GM08714 (cell line): ENCODE results near the gene PLPPR5.
"Not testable (repeated sequence)": the region's sequence is repeated elsewhere in the genome, so short reads cannot be mapped to it uniquely, and the experiment has no call there.

Experiments used
- H3K4me3 ChIP-seq: fragments of 200-500 bp; sonication (Bioruptor generic); 2 replicates; pipeline ENCODE4 v1.5.1; 2014; ENCODE audit warnings: mild to moderate bottlenecking, low read length, inconsistent platforms
- ZNF274 ChIP-seq: IDR thresholded peaks from 2 replicates; pipeline ENCODE4 v1.6.1; 2012; ENCODE audit warnings: mild to moderate bottlenecking, low read depth, low read length

PLPPR5 gene

DNA sequence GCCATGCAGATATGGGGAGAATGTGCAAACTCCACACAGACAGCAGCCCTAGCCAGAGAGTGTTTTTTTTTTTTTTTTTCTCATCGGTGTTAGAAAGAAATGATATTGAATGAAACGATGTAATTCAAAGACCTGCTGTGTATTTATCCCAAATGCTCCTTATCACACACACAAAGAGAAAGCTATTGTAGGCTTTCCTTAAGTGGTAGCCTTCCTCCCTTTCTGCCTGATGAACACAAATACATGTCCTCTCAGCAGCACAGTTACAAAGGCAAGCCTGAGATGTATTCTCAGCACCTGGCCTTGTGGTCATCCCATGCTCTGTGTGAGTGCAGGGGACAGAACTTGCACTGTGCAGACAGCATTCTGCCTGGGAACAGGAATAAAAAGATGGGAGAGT lies 93.8 kb downstream of the PLPPR5 start:
- no peak for TF ChIP-seq ZNF274
- no peak overlapping the region for H3K4me3 ChIP-seq

DNA sequence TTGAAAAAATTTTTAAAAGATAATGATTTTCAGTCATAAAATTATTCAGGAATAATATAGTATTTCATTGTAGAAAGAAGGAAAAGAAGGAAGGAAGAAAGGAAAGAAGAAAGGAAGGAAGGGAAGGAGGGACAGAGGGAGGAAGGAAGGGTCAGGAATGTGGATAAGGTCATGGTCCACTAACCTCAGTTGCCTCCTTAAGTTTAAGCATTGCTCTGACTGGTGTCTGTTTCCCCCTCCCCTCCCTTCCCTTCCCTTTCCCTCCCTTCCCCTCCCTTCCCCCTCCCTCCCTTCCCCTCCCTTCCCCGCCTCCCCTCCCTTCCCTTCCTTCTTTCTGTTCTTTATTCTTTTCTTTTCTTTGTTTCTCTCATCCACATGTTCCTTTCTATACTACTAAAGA lies 95.7 kb downstream of the PLPPR5 start:
- TF ChIP-seq ZNF274, result no peak

DNA sequence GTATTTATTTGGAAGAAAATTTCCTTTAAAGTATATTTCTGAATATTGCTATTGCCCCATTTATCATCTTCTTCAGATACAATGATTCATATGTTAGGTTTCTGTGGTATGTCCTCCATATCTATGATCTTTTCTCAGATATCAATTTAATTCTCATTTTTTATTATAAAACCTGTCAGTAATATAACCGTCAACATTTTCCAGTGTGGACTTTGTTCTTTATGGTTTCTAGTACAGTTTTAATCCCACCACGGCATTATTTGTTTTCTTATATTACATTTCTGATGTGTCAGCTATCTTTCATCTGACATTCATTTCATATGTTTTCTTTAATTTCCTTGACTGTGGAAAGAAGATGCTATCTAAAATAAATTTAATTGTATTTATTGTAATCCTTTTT lies 97.9 kb downstream of the PLPPR5 start:
- no peak for TF ChIP-seq ZNF274

More for the DNA sequence above, 95.7 kb downstream of the PLPPR5 start:
- no peak overlapping the region for H3K4me3 ChIP-seq

DNA sequence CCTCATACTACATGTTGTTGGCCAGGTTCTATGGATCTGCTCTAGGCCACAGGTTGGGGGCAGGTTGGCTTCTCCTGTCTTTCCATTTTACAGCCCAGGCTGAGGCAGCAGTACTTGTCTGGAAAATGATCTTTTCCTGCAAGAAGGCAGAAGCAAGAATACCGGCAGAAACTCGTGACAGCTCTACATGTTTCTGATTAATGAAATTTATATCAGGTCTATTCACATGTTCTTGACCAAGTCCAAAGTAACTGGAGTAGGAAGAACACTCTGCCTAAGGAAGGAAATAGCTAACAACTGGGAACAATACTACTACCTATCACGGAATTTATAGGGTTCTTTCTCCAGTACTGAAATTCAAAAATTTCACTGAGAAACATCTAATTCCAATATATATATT lies 98.3 kb downstream of the PLPPR5 start:
- TF ChIP-seq ZNF274, result no peak
- H3K4me3 ChIP-seq, result no peak overlapping the region

More for the DNA sequence above, 97.9 kb downstream of the PLPPR5 start:
- H3K4me3 ChIP-seq, result no peak overlapping the region

DNA sequence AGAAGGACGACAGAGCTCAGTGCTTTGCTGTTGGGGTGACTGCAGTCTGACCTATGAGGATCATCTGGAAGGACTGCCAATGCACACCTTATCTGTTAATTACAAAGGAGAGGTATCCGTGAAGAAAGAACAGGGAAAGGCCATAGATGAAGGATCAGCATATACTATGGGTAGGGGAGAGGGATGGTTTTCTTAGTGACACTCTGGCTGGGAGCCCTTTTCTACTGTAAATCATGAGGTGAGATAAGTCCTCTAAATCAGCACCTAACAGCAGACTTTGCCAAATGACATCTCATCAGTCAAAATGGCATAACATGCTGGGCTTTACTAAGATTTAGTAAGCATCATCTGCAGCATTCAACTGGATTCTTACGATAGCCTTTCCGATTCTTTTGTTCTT lies 100.0 kb downstream of the PLPPR5 start:
- H3K4me3 ChIP-seq, result no peak overlapping the region
- no peak for TF ChIP-seq ZNF274

DNA sequence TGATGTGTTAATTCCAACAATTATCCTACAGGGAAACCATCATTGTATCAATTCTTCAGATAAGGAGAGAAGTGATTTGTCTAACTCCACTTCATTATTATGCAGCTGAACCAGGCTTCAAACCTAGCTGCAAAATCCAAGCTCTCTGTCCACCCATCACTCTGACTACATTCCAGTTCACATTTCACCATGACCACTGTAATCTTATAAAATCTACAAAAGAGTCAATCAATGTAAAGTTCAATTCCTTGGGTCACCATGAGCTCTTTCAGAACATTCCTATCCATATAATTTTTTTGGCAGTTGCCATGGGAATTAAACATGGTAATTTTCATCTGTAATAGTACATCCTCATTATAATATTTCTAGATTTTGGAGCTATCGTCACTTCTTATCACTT lies 100.9 kb downstream of the PLPPR5 start:
- TF ChIP-seq ZNF274, result no peak
- H3K4me3 ChIP-seq, result no peak overlapping the region

DNA sequence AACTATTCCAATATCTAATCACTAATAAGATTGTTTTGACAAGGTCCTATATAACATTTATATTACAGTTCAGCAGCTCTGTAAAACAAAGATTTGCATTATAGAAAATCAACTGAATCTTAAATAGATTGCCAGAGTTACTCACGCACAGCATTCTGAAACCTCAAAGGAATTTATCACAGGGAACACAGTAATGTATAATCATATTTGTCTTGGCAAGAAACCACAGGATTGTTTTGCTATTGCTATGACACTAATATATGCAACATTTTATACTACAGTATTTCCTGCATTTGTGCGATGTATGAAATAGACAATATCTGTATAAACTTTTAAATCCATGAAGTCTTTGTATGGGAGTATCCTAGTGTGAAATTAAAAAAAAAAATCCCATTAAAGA lies 101.4 kb downstream of the PLPPR5 start:
- no peak for TF ChIP-seq ZNF274
- no peak overlapping the region for H3K4me3 ChIP-seq

DNA sequence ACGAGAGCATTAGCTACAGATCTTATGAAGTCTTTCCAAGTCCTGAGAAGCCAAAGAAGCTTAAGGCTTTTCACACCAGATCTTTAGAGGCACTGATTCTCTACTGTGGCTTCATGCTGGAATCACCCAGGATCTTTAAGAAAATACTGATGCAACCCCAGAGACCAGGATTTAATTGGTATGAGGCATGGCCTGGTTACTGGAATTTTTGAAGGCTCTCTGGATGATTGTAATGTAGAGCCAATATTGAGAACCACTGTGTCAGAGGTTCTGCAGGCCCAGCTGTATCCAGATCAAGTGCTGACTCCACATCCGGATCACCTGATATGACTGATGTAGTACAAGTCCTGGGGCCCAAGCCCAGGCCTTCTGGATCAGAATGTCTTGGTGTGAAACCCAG lies 105.7 kb downstream of the PLPPR5 start:
- no peak overlapping the region for H3K4me3 ChIP-seq
- TF ChIP-seq ZNF274, result no peak

DNA sequence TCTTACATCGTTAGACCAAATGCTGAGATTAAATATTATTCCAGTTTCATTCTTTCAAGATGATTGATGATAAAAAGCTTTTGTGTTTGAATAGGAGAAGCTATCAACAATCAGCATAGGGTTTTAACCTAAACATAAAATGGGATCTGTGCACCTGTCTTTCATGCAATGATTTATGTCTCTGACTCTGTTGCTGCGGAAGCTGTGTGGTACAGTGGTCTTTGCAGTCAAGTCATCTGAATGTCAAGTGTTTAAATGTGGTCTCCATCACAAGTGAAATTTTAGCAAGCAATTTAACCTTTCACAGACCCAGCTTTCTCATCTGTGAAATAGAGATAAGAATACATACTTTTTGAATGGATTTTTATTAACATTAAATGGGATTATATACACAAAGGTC lies 107.2 kb downstream of the PLPPR5 start:
- no peak for TF ChIP-seq ZNF274
- H3K4me3 ChIP-seq, result no peak overlapping the region

DNA sequence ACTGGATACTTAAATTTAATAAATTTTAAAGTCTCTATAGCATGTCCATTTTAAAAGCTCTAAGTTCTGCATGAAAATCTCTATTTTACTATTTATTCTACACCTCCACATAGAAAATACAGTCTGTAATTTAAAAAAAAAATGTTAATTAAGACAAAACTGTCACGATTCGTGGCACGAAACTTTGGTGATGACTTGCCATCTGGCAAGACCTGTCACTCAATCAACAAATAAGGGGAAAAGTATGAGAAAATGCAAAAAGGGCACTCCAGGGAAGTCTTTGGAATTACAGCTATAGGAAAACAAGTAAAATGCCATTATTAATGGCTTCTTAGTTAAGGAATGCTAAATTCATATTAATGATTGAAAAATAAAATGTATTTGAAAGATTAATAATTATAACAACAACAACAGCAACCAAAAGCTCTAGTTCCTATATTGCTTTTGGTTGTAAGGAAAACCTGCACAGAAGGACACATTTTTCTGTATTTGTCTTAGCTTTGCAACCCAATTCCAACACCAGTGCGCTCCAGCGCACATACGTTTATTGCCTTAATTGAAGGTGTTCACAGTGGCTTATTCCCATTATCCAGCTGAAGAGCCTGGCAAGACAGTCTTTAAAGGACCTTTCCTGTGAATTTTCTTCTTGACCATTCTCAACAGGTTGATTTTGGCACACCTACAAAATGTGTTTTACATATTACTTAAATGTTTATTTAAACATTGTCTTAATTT lies 107.8 kb downstream of the PLPPR5 start:
- no peak overlapping the region for H3K4me3 ChIP-seq
- no peak for TF ChIP-seq ZNF274

DNA sequence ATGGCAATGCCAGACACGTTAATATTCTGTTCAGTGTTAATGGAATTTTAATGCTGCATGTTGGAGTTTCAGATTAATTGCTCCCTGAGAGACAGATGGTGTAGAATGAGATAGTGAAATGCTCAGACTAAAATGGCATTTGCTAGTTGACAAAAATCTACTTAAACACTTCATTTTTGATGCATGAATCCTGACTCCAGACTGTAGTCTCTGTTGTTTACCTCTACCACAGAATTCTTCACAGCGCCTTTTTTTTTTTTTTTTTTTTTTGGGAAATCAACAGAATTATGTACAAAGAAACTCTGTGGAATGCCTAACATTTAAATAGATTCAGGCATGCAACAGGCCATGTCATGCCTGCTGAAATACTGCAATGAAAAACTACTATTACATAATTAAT lies 111.3 kb downstream of the PLPPR5 start:
- H3K4me3 ChIP-seq, result no peak overlapping the region
- no peak for TF ChIP-seq ZNF274

DNA sequence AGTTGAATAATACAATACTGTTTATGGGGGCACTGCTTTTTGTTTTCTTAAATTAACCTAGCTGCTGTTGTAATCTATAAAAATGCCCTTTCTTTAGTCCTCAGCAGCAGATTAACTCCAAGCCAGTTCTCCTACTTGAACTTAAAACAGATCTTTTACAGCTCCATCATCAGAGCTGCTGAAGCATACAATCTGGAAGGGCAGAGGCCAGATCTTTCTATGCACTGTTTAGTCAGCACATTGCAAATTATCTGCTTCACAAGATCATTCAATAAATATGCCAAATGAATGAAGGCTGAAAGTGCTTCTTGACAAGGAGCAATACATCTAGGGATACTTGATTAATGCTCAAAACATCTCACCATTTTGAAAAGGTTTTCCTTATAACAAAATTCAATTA lies 115.8 kb downstream of the PLPPR5 start:
- TF ChIP-seq ZNF274, result no peak
- no peak overlapping the region for H3K4me3 ChIP-seq

DNA sequence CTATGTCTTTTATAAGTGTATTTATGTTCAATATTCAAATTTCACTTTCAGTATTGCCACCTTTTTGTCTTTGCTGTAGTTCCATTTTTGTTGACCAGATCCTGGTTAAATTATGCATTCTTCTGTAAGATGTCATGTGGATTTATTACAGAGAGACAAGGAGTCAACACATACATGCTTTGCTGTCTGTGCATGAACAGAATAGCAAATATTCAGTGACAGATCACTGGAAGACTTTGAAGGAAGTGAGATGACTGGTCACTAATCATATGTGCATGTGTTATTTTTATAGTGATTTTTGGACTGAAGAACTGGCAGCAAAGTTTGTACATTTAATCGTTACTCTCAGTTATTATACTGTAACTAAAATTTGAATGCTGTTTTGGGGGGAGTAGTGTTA lies 117.2 kb downstream of the PLPPR5 start:
- TF ChIP-seq ZNF274, result no peak

DNA sequence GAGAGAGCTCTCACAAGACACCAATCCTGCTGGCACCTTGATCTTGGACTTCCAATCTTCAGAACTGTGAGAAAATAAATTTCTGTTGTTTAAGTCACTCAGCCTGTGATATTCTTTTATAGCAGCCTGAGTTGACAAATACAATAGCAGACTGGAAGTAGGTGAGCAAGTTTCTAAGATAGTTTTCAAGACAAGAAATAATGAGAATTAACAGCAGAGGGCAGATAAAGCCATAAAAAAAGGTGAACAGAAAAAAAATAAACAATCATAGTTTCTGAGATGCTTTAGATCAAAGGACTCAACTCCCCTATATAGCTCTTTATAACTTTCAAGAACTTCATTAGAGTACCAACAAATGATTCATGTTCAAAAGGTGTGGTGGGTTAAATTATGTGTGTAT lies 119.8 kb downstream of the PLPPR5 start:
- H3K4me3 ChIP-seq, result no peak overlapping the region
- no peak for TF ChIP-seq ZNF274

More for the DNA sequence above, 117.2 kb downstream of the PLPPR5 start:
- no peak overlapping the region for H3K4me3 ChIP-seq

DNA sequence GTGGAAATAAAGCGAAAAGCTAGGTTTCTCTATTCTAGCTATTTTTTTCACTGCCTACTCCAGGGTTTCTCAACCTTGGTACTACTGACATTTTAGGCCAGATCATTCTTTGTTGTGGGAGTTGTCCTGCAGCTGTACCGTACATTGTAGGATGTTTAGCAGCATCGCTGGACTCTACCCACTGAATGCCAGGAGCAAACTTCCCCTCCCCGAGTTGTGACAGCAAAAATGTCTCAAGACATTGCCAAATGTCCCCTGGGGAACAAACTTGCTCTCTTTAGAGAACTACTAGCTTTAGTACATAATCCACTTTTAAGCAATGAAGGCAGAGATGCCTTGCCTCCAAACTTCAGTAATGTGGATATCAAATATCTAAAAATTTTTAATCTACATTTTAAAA lies 122.8 kb downstream of the PLPPR5 start:
- H3K4me3 ChIP-seq, result no peak overlapping the region
- TF ChIP-seq ZNF274, result no peak

DNA sequence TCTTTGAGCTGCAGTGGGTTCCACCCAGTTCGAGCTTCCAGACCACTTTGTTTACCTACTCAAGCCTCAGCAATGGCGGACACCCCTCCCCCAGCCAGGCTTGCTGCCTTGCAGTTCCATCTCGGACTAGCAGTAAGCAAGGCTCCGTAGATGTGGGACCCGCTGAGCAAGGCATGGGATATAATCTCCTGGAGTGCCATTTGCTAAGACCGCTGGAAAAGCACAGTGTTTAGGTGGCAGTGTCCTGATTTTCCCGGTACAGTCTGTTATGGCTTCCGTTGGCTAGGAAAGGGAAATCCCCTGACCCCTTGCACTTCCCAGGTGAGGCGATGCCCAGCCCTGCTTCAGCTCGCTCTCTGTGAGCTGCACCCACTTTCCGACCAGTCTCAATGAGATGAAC lies 123.4 kb downstream of the PLPPR5 start:
- not testable (repeated sequence) for H3K4me3 ChIP-seq
